ENCODE results near the gene OBSCN. TPM values are rescaled to one million over a fixed set of nuclear protein-coding genes. Genes with fewer than 3 reads are reported as not detected.

Gene OBSCN
- total RNA-seq, 1 donor from 2014 or later, result 25.7 TPM

GRCh38 chr1:228364706-228365213 lies 156.9 kb downstream of the OBSCN start:
- Mint-ChIP-seq H3K27me3 (ENCODE audit: unreplicated experiment) (peaks cover 4% of the 10 kb centered on the region), H3K4me3 (ENCODE audit: unreplicated experiment) (no peak overlapping the region), H3K4me1 (ENCODE audit: low read depth, unreplicated experiment) (no peaks in the 10 kb centered on the region), H3K36me3 (ENCODE audit: unreplicated experiment) (no peaks in the 10 kb centered on the region), H3K9me3 (ENCODE audit: unreplicated experiment) (no peaks in the 10 kb centered on the region), H3K27ac (ENCODE audit: unreplicated experiment) (no peak overlapping the region)
- no peak for DNase-seq
- no peak for TF ChIP-seq CTCF (IDR thresholded peaks at IDR 0.05; ENCODE audit: partially characterized antibody, unreplicated experiment)

GRCh38 chr1:228365271-228366061 lies 157.6 kb downstream of the OBSCN start:
- H3K4me3 Mint-ChIP-seq (ENCODE audit: unreplicated experiment), result no peak overlapping the region
- H3K9me3 Mint-ChIP-seq (ENCODE audit: unreplicated experiment), result no peaks in the 10 kb centered on the region
- no peak for TF ChIP-seq CTCF (IDR thresholded peaks at IDR 0.05; ENCODE audit: partially characterized antibody, unreplicated experiment)
- H3K27me3 Mint-ChIP-seq (ENCODE audit: unreplicated experiment), result peaks cover 4% of the 10 kb centered on the region
- no peaks in the 10 kb centered on the region for H3K4me1 Mint-ChIP-seq (ENCODE audit: low read depth, unreplicated experiment)
- H3K27ac Mint-ChIP-seq (ENCODE audit: unreplicated experiment), result no peak overlapping the region
- no peaks in the 10 kb centered on the region for H3K36me3 Mint-ChIP-seq (ENCODE audit: unreplicated experiment)
- DNase-seq, result no peak

- no peaks in the 10 kb centered on the region for H3K9me3 Mint-ChIP-seq (ENCODE audit: unreplicated experiment)
- no peak overlapping the region for H3K27ac Mint-ChIP-seq (ENCODE audit: unreplicated experiment)
- peaks cover 4% of the 10 kb centered on the region for H3K27me3 Mint-ChIP-seq (ENCODE audit: unreplicated experiment)
- no peak overlapping the region for H3K4me3 Mint-ChIP-seq (ENCODE audit: unreplicated experiment)
- H3K36me3 Mint-ChIP-seq (ENCODE audit: unreplicated experiment), result no peaks in the 10 kb centered on the region
- no peaks in the 10 kb centered on the region for H3K4me1 Mint-ChIP-seq (ENCODE audit: low read depth, unreplicated experiment)
- no peak for TF ChIP-seq CTCF (IDR thresholded peaks at IDR 0.05; ENCODE audit: partially characterized antibody, unreplicated experiment)
- no peak for DNase-seq
Measured at GRCh38 chr1:228366062-228366865, 158.4 kb downstream of the OBSCN start.

- DNase-seq, result no peak
- Mint-ChIP-seq H3K27ac (ENCODE audit: unreplicated experiment) (no peak overlapping the region), H3K36me3 (ENCODE audit: unreplicated experiment) (no peaks in the 10 kb centered on the region), H3K4me1 (ENCODE audit: low read depth, unreplicated experiment) (no peaks in the 10 kb centered on the region), H3K27me3 (ENCODE audit: unreplicated experiment) (peaks cover 4% of the 10 kb centered on the region), H3K9me3 (ENCODE audit: unreplicated experiment) (no peaks in the 10 kb centered on the region), H3K4me3 (ENCODE audit: unreplicated experiment) (no peak overlapping the region)
- TF ChIP-seq CTCF (IDR thresholded peaks at IDR 0.05; ENCODE audit: partially characterized antibody, unreplicated experiment), result no peak
Measured at GRCh38 chr1:228366866-228367741, 159.3 kb downstream of the OBSCN start.

Data from glutamatergic neuron (in vitro differentiated cells).